Measurements from ENCODE around the gene KAT14. TPM values are rescaled to one million over a fixed set of nuclear protein-coding genes. Genes with fewer than 3 reads are reported as not detected.

Gene KAT14
- polyA plus RNA-seq, 1 donor from 2014 or later = 19.4 TPM

- no peak overlapping the region for H3K27ac Mint-ChIP-seq
- H3K9me3 Mint-ChIP-seq = peaks cover 0 to 1% (median 0%) of the 10 kb centered on the region in 3 donors
- H3K36me3 Mint-ChIP-seq = peaks cover 1% of the 10 kb centered on the region
- H3K4me3 Mint-ChIP-seq = peak overlapping the region in 1 of 4 donors; percentile 59
- peaks cover 3% of the 10 kb centered on the region for H3K27me3 Mint-ChIP-seq
- H3K4me1 Mint-ChIP-seq = peaks cover 9 to 15% (median 10%) of the 10 kb centered on the region in 3 donors
These were observed 3.7 kb upstream of the KAT14 start for GRCh38 chr20:18133962-18134361.

- Mint-ChIP-seq H3K27ac (peak overlapping the region in 2 of 3 donors; percentile 88 to 89), H3K36me3 (no peaks in the 10 kb centered on the region), H3K27me3 (peaks cover 3% of the 10 kb centered on the region), H3K4me1 (peaks cover 24 to 32% (median 27%) of the 10 kb centered on the region in 3 donors), H3K9me3 (no peaks in the 10 kb centered on the region), H3K4me3 (peak overlapping the region; percentile 53 to 95 (median 88))
These were observed 561 bp downstream of the KAT14 start for GRCh38 chr20:18138266-18138582.

GRCh38 chr20:18138639-18139583 is 1.2 kb downstream of the KAT14 start:
- Mint-ChIP-seq H3K9me3 (no peaks in the 10 kb centered on the region), H3K4me1 (peaks cover 24 to 32% (median 29%) of the 10 kb centered on the region in 3 donors)

GRCh38 chr20:18139832-18140231 is 2.2 kb downstream of the KAT14 start:
- Mint-ChIP-seq H3K4me3 (peak overlapping the region; percentile 41 to 95 (median 71)), H3K36me3 (peaks cover 2% of the 10 kb centered on the region), H3K27ac (peak overlapping the region in 1 of 3 donors; percentile 54), H3K4me1 (peaks cover 24 to 32% (median 29%) of the 10 kb centered on the region in 3 donors), H3K27me3 (peaks cover 3% of the 10 kb centered on the region), H3K9me3 (no peaks in the 10 kb centered on the region)

More at GRCh38 chr20:18138639-18139583, 1.2 kb downstream of the KAT14 start:
- Mint-ChIP-seq H3K27ac (peak overlapping the region in 2 of 3 donors; percentile 88 to 89), H3K4me3 (peak overlapping the region; percentile 53 to 95 (median 88)), H3K27me3 (peaks cover 3% of the 10 kb centered on the region), H3K36me3 (peaks cover 2% of the 10 kb centered on the region)

- Mint-ChIP-seq H3K27ac (no peak overlapping the region), H3K27me3 (no peaks in the 10 kb centered on the region), H3K9me3 (no peaks in the 10 kb centered on the region), H3K4me3 (peak overlapping the region in 1 of 4 donors; percentile 21), H3K4me1 (peaks cover 9 to 18% (median 16%) of the 10 kb centered on the region in 3 donors), H3K36me3 (peaks cover 7% of the 10 kb centered on the region)
These were observed 7.0 kb downstream of the KAT14 start for GRCh38 chr20:18144541-18145099.

- Mint-ChIP-seq H3K36me3 (peaks cover 6% of the 10 kb centered on the region), H3K4me3 (no peak overlapping the region), H3K27ac (no peak overlapping the region), H3K9me3 (no peaks in the 10 kb centered on the region), H3K4me1 (peaks cover 0 to 2% (median 2%) of the 10 kb centered on the region in 3 donors), H3K27me3 (no peaks in the 10 kb centered on the region)
These were observed 16.7 kb downstream of the KAT14 start for GRCh38 chr20:18154342-18154741.

- peaks cover 9% of the 10 kb centered on the region for H3K36me3 Mint-ChIP-seq
- H3K4me3 Mint-ChIP-seq = no peak overlapping the region
- H3K27ac Mint-ChIP-seq = no peak overlapping the region
- H3K4me1 Mint-ChIP-seq = peaks cover 0 to 2% (median 2%) of the 10 kb centered on the region in 3 donors
- H3K27me3 Mint-ChIP-seq = no peaks in the 10 kb centered on the region
- H3K9me3 Mint-ChIP-seq = no peaks in the 10 kb centered on the region
These were observed 18.4 kb downstream of the KAT14 start for GRCh38 chr20:18156045-18156444.

- Mint-ChIP-seq H3K36me3 (peaks cover 20% of the 10 kb centered on the region), H3K9me3 (no peaks in the 10 kb centered on the region), H3K4me3 (no peak overlapping the region), H3K27me3 (no peaks in the 10 kb centered on the region), H3K4me1 (peaks cover 13 to 18% (median 15%) of the 10 kb centered on the region in 3 donors), H3K27ac (peak overlapping the region in 1 of 3 donors; percentile 40)
These were observed 26.7 kb downstream of the KAT14 start for GRCh38 chr20:18164356-18164755.

- Mint-ChIP-seq H3K9me3 (no peaks in the 10 kb centered on the region), H3K27me3 (no peaks in the 10 kb centered on the region), H3K4me1 (peaks cover 11 to 18% (median 15%) of the 10 kb centered on the region in 3 donors), H3K36me3 (peaks cover 18% of the 10 kb centered on the region), H3K4me3 (peak overlapping the region in 1 of 4 donors; percentile 27), H3K27ac (no peak overlapping the region)
These were observed 27.9 kb downstream of the KAT14 start for GRCh38 chr20:18165553-18165952.

GRCh38 chr20:18166241-18166881 is 28.7 kb downstream of the KAT14 start:
- Mint-ChIP-seq H3K9me3 (peaks cover 0 to 3% (median 0%) of the 10 kb centered on the region in 3 donors), H3K27ac (peak overlapping the region in 1 of 3 donors; percentile 81), H3K27me3 (no peaks in the 10 kb centered on the region), H3K4me3 (peak overlapping the region in 2 of 4 donors; percentile 47 to 48), H3K4me1 (peaks cover 11 to 24% (median 21%) of the 10 kb centered on the region in 3 donors), H3K36me3 (peaks cover 19% of the 10 kb centered on the region)

GRCh38 chr20:18166950-18167349 is 29.3 kb downstream of the KAT14 start:
- Mint-ChIP-seq H3K27ac (no peak overlapping the region), H3K36me3 (peaks cover 22% of the 10 kb centered on the region), H3K27me3 (no peaks in the 10 kb centered on the region), H3K4me1 (peaks cover 11 to 24% (median 21%) of the 10 kb centered on the region in 3 donors), H3K4me3 (no peak overlapping the region), H3K9me3 (peaks cover 0 to 3% (median 0%) of the 10 kb centered on the region in 3 donors)

GRCh38 chr20:18172379-18172778 is 34.7 kb downstream of the KAT14 start:
- Mint-ChIP-seq H3K27me3 (no peaks in the 10 kb centered on the region), H3K4me1 (peaks cover 4 to 21% (median 18%) of the 10 kb centered on the region in 3 donors), H3K27ac (no peak overlapping the region), H3K9me3 (peaks cover 0 to 3% (median 0%) of the 10 kb centered on the region in 3 donors), H3K36me3 (peaks cover 15% of the 10 kb centered on the region), H3K4me3 (no peak overlapping the region)

GRCh38 chr20:18174906-18175683 is 37.4 kb downstream of the KAT14 start:
- Mint-ChIP-seq H3K27ac (no peak overlapping the region), H3K4me3 (no peak overlapping the region), H3K9me3 (peaks cover 0 to 4% (median 0%) of the 10 kb centered on the region in 3 donors), H3K4me1 (peaks cover 4 to 15% (median 14%) of the 10 kb centered on the region in 3 donors), H3K27me3 (no peaks in the 10 kb centered on the region), H3K36me3 (peaks cover 15% of the 10 kb centered on the region)

GRCh38 chr20:18176318-18176785 is 38.7 kb downstream of the KAT14 start:
- peaks cover 4 to 10% (median 8%) of the 10 kb centered on the region in 3 donors for H3K4me1 Mint-ChIP-seq
- H3K27me3 Mint-ChIP-seq = no peaks in the 10 kb centered on the region
- H3K9me3 Mint-ChIP-seq = peaks cover 0 to 5% (median 4%) of the 10 kb centered on the region in 3 donors
- H3K4me3 Mint-ChIP-seq = no peak overlapping the region
- no peak overlapping the region for H3K27ac Mint-ChIP-seq
- H3K36me3 Mint-ChIP-seq = peaks cover 18% of the 10 kb centered on the region

All from IgD-negative memory B cell (primary cell).